HepG2 (cell line): ENCODE measurements around the gene LRRC42.

Experiments used
- HOXD1 ChIP-seq: sonication (generic); formaldehyde crosslinking; IDR thresholded peaks from 2 replicates; pipeline ENCODE4 v1.5.0; 2020; ENCODE audit warnings: missing genetic modification reagents
- POLR2A ChIP-seq, 2 experiments: IDR thresholded peaks; 2 replicates each; pipeline ENCODE4 v1.6.1; 2011; ENCODE audit warnings: low read depth in 2 of 2, low read length in 2 of 2, mild to moderate bottlenecking in 1 of 2, moderate library complexity in 1 of 2; ENCODE audit not compliant: insufficient read depth in 1 of 2
- RFX5 ChIP-seq: IDR thresholded peaks from 2 replicates; pipeline ENCODE4 v1.6.1; 2011; ENCODE audit warnings: low read depth, low read length, improper control_type of control experiment
- ZBTB25 ChIP-seq: IDR thresholded peaks from 2 replicates; pipeline ENCODE4 v1.6.1; 2018; ENCODE audit warnings: missing genetic modification reagents
- ZNF101 ChIP-seq: sonication (generic); formaldehyde crosslinking; IDR thresholded peaks from 2 replicates; pipeline ENCODE4 v1.4.0; 2020; ENCODE audit warnings: mild to moderate bottlenecking, low read depth, missing genetic modification reagents, borderline replicate concordance

DNA sequence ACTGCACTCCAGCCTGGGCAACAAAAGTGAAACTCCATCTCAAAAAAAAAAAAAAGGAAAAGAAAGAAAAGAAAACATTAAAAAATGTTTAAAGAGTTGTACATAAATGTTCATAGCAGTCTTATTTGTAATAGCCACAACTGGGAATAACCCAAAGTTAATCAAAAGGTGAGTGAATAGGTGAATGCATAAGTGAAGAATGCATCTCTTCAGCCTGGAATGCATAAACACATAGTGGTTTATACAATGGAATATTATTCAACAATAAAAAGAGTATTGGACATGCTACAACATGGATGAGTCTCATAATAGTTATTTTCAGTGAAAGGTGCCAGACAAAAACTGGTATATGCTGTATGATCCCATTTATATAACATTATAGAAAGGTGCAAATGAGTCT is 53.8 kb downstream of the LRRC42 start:
- TF ChIP-seq RFX5: no peak
- TF ChIP-seq ZBTB25 (CRISPR knock-in tag): no peak
- TF ChIP-seq ZNF101: no peak
- no peak for TF ChIP-seq HOXD1
- TF ChIP-seq POLR2A (IDR thresholded peaks at IDR 0.05; ENCODE audit: insufficient read depth in 1 of 2, low read depth in 2 of 2, low read length in 2 of 2): no peak
